Measurements from ENCODE around the gene OCRL. TPM values are rescaled to one million over a fixed set of nuclear protein-coding genes. Genes with fewer than 3 reads are reported as not detected.

OCRL gene
- 53.7 TPM for total RNA-seq (2021; ENCODE audit: unreplicated experiment)
- polyA plus RNA-seq (2012; ENCODE audit: insufficient read length) = 29.4 TPM
- Bru-seq, nascent RNA = percentile 84 among the genes with signal in this experiment
- percentile 87 among the genes with signal in this experiment for BruChase-seq, experiment 1, labeled RNA remaining after a 2-hour chase
- percentile 92 among the genes with signal in this experiment for BruChase-seq, experiment 2, labeled RNA remaining after a 6-hour chase
- long read RNA-seq, full-length matches to known transcripts = 58 of 111 reads
- long read RNA-seq, partial matches to known transcripts = 14 of 111 reads
- long read RNA-seq, other reads (novel, unspliced or antisense) = 39 of 111 reads

- DNase-seq (ENCODE audit: low read depth, low spot score) (peak; percentile 38), ATAC-seq (peak; percentile 98)
- Histone ChIP-seq H3K4me3 (ENCODE audit: low read depth in 2 of 2, low read length in 2 of 2) (peak within 1 kb of the TSS; percentile 71 to 84), H3K4me1 (ENCODE audit: control insufficient read depth, insufficient read depth, low read length) (peaks cover 15% of the 10 kb centered on the region), H3K27ac (ENCODE audit: low read length) (peak within 1 kb of the TSS; percentile 85), H3K9me3 (ENCODE audit: control insufficient read depth, insufficient read depth, low read depth, low read length) (no peaks in the 10 kb centered on the region), H3K36me3 (ENCODE audit: control insufficient read depth, insufficient read depth, low read length) (no peaks in the 10 kb centered on the region), H3K27me3 (ENCODE audit: control insufficient read depth, insufficient read depth, low read length) (no peaks in the 10 kb centered on the region)
- in situ Hi-C loops (cut with HindIII; ENCODE audit: low pct_unique_long_range_greater_than_20kb, low sequenced_read_pairs) = no loop called here
- POLR2A ChIA-PET = no interaction called here
- CTCF ChIA-PET = no interaction called here
- intact Hi-C loops (cut with micrococcal nuclease; ENCODE audit: unreplicated experiment) = no loop called here
- no peak for TF ChIP-seq SIN3A (IDR thresholded peaks at IDR 0.05; ENCODE audit: borderline replicate concordance, insufficient read depth, low read depth, low read length)
- peak; percentile 73 for TF ChIP-seq POLR2AphosphoS5 (IDR thresholded peaks at IDR 0.05; ENCODE audit: low read depth, low read length)
- TF ChIP-seq TCF7L2 (IDR thresholded peaks at IDR 0.05; ENCODE audit: low read depth, low read length) = no peak
- TF ChIP-seq CTCF (IDR thresholded peaks at IDR 0.05) = peak; percentile 89
- TF ChIP-seq REST (IDR thresholded peaks at IDR 0.05; ENCODE audit: insufficient read depth in 1 of 2, low read depth in 2 of 2, low read length in 1 of 2) = no peak
- no TSS peak for BruUV-seq (replicated peaks)
These were observed at the start of gene OCRL for GRCh38 chrX:129540068-129540653. OCRL (plus strand) TSS chrX:129540259; CDS start chrX:129540440, 181 bp downstream.

DNA sequence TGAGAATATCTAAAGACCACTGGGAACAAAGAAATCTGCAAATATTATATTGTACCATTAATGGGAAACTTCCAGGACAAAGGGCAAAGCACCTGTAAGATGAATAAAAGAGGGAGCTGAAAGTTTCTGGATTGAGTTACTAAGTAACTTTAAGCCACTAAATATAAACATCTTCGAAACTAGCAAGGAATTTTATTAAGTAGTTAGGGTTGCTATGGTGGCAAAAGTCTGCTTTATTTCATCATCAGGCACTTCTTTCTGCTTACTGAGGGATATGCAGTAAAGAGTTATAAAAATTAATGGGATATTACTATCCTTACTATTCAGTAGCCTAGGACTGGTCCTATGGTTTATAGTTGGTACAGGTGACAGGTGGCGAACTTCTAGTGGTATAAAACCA, 49.7 kb upstream of the OCRL start:
- CTCF ChIA-PET = no interaction called here
- Histone ChIP-seq H3K27me3 (ENCODE audit: control insufficient read depth, insufficient read depth, low read length) (no peaks in the 10 kb centered on the region), H3K4me3 (ENCODE audit: low read depth in 2 of 2, low read length in 2 of 2) (no peak overlapping the region), H3K9me3 (ENCODE audit: control insufficient read depth, insufficient read depth, low read depth, low read length) (no peaks in the 10 kb centered on the region), H3K36me3 (ENCODE audit: control insufficient read depth, insufficient read depth, low read length) (peaks cover 53% of the 10 kb centered on the region), H3K27ac (ENCODE audit: low read length) (no peak overlapping the region), H3K4me1 (ENCODE audit: control insufficient read depth, insufficient read depth, low read length) (0 out of 2 replicates have a peak, but pooled peaks cover 3% of the 10 kb centered on the region)
- intact Hi-C loops (cut with micrococcal nuclease; ENCODE audit: unreplicated experiment) (no loop called here), in situ Hi-C loops (cut with HindIII; ENCODE audit: low pct_unique_long_range_greater_than_20kb, low sequenced_read_pairs) (no loop called here)
- POLR2A ChIA-PET = no interaction called here
- DNase-seq (ENCODE audit: low read depth, low spot score) (no peak), ATAC-seq (no peak)
- no TSS peak for BruUV-seq (replicated peaks)
- TF ChIP-seq TCF7L2 (IDR thresholded peaks at IDR 0.05; ENCODE audit: low read depth, low read length) (no peak), CTCF (IDR thresholded peaks at IDR 0.05) (no peak)

Data from Panc1 (cell line).